ENCODE results near the gene P4HA1. TPM values are rescaled to one million over a fixed set of nuclear protein-coding genes. Genes with fewer than 3 reads are reported as not detected.
"Not testable (repeated sequence)": the region's sequence is repeated elsewhere in the genome, so short reads cannot be mapped to it uniquely, and the experiment has no call there.

Gene P4HA1
- total RNA-seq, 2 experiments from 2014 or later, result 44.5 to 45.4 TPM

DNA sequence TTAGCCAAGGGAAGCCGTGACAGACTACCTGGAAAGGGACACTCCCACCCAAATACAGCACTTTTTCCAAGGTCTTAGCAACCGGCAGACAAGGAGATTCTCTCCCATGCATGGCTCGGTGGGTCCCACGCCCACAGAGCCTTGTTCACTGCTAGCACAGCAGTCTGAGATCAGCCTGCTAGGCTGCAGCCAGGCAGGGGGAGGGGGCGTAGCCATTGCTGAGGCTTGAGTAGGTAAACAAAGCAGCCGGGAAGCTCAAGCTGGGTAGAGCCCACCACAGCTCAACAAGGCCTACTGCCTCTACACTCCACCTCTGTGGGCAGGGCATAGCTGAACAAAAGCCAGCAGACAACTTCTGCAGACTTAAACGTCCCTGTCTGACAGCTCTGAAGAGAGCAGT lies 106.9 kb downstream of the P4HA1 start:
- not testable (repeated sequence) for H3K4me3 Mint-ChIP-seq, H3K27ac Mint-ChIP-seq, H3K9me3 Mint-ChIP-seq, H3K27me3 Mint-ChIP-seq, DNase-seq, H3K4me1 Mint-ChIP-seq
- peaks cover 50% of the 10 kb centered on the region for H3K36me3 Mint-ChIP-seq

DNA sequence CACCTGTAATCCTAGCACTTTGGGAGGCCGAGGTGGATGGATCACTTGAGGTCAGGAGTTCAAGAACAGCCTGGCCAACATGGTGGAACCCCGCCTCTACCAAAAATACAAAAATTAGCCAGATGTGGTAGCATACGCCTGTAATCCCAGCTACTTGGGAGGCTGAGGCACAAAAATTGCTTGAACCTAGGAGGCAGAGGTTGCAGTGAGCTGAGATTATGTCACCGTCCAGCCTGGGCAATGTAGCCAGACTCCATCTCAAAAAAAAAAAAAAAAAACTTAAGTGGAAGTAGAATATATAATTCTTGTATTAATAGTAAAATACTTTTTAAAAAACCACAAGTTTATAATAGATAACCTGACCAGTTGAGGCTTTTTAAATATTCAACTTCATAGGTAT lies 112.0 kb downstream of the P4HA1 start:
- not testable (repeated sequence) for H3K4me3 Mint-ChIP-seq, DNase-seq, H3K27me3 Mint-ChIP-seq, H3K27ac Mint-ChIP-seq, H3K4me1 Mint-ChIP-seq
- Mint-ChIP-seq H3K36me3 (peaks cover 19% of the 10 kb centered on the region), H3K9me3 (peaks cover 11% of the 10 kb centered on the region)

DNA sequence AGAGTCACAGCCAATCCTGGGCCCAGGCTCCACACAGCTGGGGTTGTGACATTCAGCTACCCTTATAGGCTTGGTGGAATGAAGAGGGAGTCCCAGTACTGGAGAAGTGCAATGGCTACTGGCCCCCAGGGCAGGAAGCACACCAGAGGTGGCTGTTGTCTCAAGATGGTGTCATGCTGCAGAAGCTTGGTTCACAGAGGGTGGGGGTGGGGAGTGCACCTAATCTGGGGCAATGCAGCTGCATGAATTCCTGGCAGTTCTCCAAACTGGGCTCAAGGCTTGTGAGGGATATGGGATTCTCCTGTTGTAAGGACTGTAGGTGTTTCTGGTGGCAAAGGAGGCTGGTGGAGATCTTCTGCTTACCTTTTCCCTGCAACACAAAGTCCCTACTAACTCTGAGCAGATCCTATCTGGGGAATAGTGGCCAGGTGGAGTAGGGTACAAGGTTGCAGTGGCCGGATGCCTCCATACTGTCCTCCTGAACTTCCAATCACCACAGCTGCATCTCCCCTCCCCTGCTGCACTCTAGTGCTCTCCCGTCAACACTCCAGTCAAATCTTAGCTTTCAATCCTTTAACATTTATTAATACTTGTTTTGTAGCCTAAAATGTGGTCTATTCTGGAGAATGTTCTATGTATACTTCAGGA lies 114.7 kb downstream of the P4HA1 start:
- DNase-seq, result no peak
- Mint-ChIP-seq H3K27me3 (peaks cover 16% of the 10 kb centered on the region), H3K27ac (no peak overlapping the region), H3K4me1 (no peaks in the 10 kb centered on the region), H3K9me3 (peaks cover 29% of the 10 kb centered on the region), H3K4me3 (no peak overlapping the region), H3K36me3 (peaks cover 15% of the 10 kb centered on the region)

DNA sequence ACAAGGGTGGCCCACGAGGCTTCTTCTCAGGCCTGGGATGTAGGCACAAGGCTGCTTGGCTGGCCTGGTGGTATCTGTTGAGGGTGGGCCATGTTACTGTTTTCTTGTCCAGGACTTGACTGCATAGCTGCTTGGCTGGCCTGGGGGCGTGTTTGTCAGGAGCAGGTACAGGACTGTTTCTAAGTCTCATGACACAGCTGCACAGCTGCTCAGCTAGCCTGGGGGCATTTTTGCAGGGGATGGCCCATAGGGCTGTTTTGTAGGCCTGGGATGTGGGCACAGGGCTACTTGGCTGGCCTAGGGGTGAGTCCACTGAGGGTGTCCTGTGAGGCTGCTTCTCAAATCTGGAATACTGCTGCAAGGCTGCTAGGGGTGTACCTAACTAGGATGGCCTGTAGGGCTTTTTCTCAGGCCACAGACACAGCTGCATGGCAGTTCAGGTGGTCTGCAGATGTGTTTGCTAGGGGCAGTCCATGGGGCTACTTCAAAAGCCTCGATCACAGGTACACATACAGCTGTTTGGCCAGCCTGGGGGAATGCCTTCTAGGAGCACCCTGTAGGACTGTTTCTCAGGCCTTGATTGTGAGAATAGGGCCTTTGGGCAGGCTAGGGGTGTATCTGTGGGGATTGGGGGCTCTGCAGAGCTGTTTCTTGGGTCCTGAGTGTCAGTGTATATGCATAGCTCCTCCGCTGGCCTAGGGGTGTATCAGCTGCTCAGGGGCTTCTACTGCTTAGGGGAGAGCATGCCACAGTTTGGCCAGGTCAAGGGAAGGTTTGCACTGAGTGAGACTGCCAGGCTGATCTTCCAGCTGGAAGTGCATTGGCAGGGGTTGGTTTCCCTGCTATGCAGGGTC lies 115.4 kb downstream of the P4HA1 start:
- Mint-ChIP-seq H3K4me1 (no peaks in the 10 kb centered on the region), H3K9me3 (peaks cover 33% of the 10 kb centered on the region), H3K4me3 (no peak overlapping the region), H3K27me3 (peaks cover 21% of the 10 kb centered on the region), H3K27ac (no peak overlapping the region), H3K36me3 (peaks cover 15% of the 10 kb centered on the region)
- no peak for DNase-seq

DNA sequence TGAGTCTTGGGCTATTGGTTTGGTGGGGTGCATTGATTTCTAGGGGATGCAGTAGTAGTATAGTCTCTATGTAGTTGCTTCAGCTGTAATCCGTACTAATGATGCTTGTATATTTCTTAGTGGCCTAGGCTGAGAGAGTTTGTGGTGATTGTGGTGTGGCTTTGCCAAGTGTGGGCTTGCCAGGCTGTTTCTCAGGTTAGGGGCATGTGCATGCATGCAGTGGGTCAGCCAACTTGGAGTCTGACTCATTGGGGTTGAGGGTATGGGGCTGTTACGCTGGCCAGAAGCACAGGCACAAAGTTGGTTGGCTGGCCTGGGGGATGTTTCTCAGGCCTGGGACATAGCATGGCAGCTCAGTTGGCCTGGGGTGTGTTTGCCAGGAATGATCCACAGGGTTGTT lies 116.3 kb downstream of the P4HA1 start:
- Mint-ChIP-seq H3K4me3 (no peak overlapping the region), H3K27me3 (peaks cover 28% of the 10 kb centered on the region), H3K27ac (no peak overlapping the region), H3K9me3 (peaks cover 41% of the 10 kb centered on the region), H3K36me3 (peaks cover 15% of the 10 kb centered on the region), H3K4me1 (no peaks in the 10 kb centered on the region)
- no peak for DNase-seq

DNA sequence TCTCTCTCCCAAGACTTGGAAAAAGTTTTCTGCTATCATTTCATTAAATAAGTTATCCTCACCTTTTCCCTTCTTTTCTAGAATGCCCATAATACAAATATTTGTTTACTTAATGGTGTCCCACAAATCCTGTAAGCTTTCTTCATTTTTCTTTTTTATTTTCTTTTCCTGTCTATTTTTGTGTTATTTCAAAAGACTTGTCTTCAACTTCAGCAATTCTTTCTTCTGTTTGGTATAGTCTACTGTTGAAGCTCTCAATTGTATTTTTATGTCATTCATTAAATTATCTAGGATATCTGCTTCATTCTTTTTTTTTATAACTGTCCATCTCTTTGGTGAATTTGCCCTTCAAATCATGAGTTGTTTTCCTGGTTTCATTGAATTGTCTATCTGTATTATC lies 117.0 kb downstream of the P4HA1 start:
- peaks cover 32% of the 10 kb centered on the region for H3K27me3 Mint-ChIP-seq
- H3K27ac Mint-ChIP-seq, result no peak overlapping the region
- no peaks in the 10 kb centered on the region for H3K4me1 Mint-ChIP-seq
- peaks cover 15% of the 10 kb centered on the region for H3K36me3 Mint-ChIP-seq
- peaks cover 44% of the 10 kb centered on the region for H3K9me3 Mint-ChIP-seq
- H3K4me3 Mint-ChIP-seq, result no peak overlapping the region
- no peak for DNase-seq

DNA sequence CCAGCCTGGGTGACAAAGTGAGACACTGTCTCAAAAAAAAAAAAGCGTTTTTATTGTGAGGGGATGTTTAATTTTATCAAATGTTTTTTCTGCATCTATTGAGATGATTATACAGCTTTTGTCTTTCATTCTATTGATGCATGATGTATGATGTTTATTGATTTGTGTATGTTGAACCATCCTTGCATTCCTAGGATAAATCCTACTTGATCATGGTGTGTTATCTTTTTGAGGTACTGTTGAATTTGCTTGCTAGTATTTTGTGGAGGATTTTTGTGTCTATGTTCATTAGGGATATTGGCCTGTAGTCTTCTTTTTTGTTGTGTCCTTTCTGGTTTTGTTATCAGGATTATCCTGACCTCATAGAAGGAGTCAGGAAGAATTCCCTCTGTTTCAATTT lies 119.8 kb downstream of the P4HA1 start:
- Mint-ChIP-seq H3K27ac (no peak overlapping the region), H3K4me3 (no peak overlapping the region), H3K27me3 (peaks cover 40% of the 10 kb centered on the region), H3K4me1 (no peaks in the 10 kb centered on the region), H3K36me3 (peaks cover 15% of the 10 kb centered on the region), H3K9me3 (peaks cover 43% of the 10 kb centered on the region)
- no peak for DNase-seq

Other genes starting within 250 kb of the P4HA1 start
- not detected for gene OIT3, start 203.1 kb downstream of the P4HA1 start, total RNA-seq
- not detected for gene PLA2G12B, start 142.1 kb downstream of the P4HA1 start, total RNA-seq
- 1 to 10 TPM; 1.2 to 1.4 TPM for gene NUDT13, start 13.6 kb upstream of the P4HA1 start, total RNA-seq
- 10 to 100 TPM; 39.2 to 39.8 TPM for gene ECD, start 71.1 kb upstream of the P4HA1 start, total RNA-seq
- gene FAM149B1, start 71.3 kb upstream of the P4HA1 start, total RNA-seq, result 10 to 100 TPM; 11.1 to 12.6 TPM
- 10 to 100 TPM; 65.0 to 65.5 TPM for gene DNAJC9, start 150.4 kb upstream of the P4HA1 start, total RNA-seq
- 100 to 1,000 TPM; 143 to 155 TPM for gene MRPS16, start 155.8 kb upstream of the P4HA1 start, total RNA-seq

All from activated naive CD8-positive, alpha-beta T cell treated with anti-CD3 and anti-CD28 coated beads for 36 hours (primary cell).